HG03575 (cell line): ENCODE results near the gene NPHS1.
"Not testable (repeated sequence)": the region's sequence is repeated elsewhere in the genome, so short reads cannot be mapped to it uniquely, and the experiment has no call there.

Source experiments
- ATAC-seq: cut with Tn5 transposase; IDR thresholded peaks from one replicate; pipeline ENCODE4 v1.9.1; 2021; ENCODE audit not compliant: unreplicated experiment, insufficient number of reproducible peaks, low FRiP score; ENCODE audit errors: extremely low read depth

NPHS1 gene

DNA sequence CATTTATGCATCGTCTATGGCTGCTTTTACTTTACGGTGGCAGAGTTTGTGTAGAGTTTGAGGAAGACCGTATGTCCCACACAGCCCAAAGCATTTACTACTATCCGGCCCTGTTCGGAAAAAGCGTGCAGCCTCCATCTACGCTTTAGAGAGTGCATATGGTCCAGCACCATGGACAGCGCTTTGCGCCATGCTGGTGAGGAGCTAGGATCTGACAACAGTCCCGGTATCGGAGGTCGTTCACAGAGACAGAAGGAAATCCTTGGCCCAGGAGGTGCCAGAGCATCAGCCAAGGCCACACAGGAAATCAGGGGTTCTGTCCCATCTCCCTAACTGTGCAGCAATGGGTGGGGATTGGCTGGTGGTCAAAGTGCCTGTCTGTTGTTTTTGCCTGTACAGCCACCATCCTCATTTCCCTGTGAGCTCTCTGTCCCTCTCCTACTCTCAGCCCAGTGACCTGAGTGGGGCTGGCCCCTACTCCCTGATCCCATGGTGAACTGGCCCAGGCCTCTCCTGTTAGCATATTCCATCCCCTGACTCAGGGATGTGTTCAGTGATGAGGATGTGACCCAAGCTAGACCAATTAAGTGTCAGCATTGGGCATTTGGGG lies 23.5 kb downstream of the NPHS1 start:
- no peak for ATAC-seq

DNA sequence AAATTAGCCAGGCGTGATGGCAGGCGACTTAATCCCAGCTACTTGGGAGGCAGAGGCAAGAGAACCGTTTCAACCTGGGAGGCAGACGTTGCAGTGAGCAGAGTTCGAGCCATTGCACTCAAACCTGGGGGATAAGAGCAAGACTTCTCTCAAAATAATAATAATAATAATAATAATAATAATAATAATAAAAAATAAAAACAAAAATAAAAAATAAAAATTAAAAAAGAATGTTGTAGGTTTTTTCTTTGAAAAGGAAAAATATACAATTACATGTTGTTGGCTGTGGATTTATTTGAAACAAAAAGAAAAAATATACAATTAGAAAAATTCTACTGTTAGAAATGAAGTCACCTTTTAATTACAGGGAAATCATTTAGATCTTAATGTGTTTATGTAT lies 28.2 kb downstream of the NPHS1 start:
- no peak for ATAC-seq

DNA sequence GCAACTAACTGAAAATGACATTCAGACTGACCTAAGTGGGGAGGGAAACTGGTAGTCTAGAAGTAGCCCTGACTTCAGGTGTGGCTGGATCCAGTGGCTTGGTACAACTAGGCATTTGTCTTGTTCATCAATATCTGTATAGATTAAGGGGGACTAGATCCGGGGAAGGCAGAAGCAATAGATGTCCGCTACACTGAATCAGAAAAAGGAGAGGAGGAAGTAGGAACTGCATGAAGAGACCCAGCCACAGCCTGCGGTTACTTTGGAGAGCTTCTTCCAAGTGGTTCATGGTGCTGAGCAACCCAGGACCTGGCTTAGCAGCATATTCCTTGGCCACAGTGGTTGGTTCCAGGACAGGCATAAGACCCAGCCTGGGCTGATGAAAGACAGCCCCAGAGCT lies 29.7 kb downstream of the NPHS1 start:
- no peak for ATAC-seq

DNA sequence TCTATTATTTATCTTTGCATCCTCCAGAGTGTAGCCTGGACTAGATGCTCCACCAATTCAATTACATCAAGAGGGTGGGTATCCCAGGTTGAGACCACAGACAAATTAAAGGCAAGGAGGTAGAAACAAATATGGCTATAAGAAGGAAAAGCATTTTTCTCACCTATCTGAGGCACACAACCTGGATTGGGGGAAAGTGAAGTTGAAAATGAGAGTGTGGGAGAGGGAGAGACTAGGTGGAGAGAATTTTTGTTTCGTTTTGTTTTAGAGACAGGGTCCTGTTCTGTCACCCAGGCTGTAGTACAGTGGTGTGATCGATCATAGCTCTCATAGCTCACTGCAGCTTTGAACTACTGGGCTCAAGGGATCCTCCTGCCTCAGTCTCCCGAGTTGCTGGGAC lies 33.9 kb downstream of the NPHS1 start:
- no peak for ATAC-seq

DNA sequence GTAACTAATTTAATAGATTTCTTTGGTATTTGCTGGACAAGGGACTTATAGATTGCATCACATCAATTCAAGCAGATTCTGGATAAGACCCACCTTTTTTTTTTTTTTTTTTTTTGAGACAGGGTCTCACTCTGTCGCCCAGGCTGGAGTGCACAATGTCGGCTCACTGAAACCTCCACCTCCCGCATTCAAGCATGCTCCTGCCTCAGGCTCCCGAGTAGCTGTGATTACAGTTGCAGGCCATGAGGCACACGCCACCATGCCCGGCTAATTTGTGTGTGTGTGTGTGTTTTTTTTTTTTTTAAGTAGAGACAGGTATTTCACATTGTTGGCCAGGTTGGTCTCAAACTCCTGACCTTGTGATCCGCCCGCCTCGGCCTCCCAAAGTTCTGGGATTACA lies 35.5 kb downstream of the NPHS1 start:
- no peak for ATAC-seq

DNA sequence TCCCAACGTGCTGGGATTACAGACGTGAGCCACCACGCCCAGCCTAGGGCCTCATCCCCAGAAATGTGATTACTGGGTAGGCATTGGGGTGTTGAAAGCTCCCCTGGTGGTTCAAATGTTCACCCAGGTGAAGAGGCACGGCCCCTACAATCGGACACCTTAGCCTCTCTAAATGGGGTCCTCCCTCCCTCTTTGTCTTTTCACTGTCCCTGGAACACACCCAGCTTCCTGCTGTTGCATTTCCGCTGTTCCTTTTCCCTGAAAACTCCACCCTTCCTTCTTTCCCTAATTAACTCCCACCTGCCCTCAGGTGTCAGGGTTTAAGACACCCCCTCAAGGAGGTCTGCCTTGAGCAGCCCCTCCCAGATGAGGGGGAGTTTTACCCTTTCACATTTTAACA lies 36.0 kb downstream of the NPHS1 start:
- ATAC-seq, result no peak

DNA sequence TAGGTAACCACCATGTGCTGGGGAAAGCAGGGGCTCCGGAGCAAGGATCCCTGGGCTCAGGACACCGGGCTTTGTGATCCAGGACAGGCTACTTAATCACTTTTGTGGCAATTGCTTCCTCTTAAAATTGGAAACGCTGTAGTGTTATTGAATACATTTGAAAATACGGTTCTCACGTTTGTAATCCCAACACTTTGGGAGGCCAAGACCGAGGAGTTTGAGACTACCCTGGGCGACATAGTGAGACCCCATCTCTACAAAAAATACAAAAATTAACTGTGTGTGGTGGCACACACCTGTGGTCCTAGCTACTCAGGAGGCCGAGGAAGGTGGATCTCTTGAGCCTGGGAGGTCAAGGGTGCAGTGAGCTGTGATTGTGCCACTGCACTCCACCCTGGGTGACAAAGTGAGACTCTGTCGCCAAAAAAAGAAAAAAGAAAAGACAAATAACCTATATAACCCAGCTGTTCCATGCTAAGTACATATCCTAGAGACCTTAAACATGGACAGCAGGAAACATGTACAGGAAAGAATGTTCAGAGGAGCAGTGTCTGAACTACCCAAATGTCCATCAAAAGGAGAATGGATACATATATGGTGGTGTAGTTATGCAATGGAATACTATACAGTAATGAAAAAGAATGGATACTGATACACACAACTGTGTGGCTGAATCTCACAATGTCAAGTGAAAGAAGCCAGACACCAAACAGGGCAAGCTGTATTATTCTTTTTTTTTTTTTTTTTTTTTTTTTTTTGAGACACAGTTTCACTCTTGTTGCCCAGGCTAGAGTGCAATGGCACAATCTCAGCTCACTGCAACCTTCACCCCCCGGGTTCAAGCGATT lies 39.0 kb downstream of the NPHS1 start:
- no peak for ATAC-seq

DNA sequence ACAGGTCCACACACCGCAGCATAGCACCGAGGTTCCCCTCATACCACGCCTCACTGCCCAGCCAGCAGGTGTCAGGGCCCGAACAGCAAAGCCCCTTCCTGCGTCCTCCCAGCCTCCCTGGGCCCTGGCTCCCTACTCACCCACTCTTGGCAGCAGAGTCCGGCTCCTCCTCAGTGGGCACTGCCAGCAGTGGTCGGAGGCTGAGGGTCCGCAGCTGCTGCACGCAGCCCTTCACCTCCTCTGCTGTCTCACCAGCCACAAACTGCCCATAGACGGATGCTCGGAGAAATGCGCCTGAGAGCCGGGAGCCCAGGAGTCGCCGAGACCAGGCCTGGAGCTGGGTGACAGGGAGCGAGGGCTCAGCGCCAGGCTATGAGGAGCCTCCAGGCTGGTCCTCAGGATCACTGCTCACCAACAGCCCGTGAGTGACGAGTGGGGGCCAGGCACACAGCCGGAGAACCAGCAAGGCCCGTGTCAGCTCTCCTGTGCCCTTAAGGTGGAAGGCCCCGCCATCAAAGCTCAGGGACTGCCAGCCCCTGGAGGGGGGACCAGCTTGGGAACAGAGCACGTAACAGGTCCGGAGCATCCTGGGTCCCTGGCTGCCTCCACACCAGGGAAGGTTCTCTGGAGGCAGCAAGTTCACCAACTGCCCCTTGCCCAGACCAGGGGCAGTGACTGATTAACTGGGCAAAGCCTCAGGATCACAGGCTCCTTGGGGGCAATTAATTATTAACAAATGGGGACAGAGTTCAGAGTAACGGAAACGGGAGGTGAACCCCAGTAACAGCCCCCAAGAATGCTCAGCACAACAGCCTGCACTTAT lies 39.9 kb downstream of the NPHS1 start, which contains the start of gene PRODH2:
PRODH2 (minus strand) TSS at position 626 of the 823 bp plus-strand sequence; CDS start at position 586, 40 bp downstream.
- no peak for ATAC-seq

DNA sequence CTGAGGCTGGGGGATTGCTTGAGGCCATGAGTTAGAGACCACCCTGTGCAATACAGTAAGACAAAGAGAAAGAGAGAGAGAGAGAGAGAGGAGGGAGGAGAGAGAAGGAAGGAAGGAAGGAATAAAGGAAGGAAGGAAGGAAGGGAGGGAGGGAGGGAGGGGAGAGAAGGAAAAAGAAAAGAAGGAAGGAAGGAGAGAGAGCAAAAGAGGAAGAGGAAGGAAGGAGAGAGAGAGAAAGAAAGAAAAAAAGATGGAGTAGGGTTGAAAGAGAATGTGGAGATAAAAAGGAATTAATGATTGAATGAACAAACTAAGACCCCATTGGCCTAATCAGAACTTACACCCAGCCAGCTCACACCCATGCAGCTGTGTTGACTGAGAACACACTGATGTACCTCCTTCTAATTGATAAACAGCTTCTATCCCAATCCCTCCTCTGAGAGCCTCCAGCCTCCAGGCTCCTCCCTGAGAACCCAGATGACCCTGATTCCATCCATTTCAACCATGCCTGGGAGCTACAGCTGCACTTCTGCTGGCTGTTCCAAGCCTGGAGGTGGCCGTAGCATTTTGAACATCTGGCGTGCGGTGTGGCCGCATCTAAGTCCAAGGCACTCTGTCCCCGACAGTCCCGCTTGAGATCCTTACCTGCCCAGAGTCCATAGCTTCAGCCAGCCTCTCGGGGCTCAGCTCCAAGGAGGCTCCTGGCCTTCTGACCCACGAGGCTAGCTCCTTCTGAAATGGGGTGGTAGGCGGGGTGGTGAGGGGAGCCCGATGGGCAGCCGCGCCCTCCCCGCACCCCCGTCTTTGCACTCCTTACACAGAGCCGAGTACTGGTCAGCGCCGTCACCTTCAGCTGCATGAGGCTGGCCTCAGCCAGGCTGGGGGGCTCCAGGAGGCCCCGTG lies 40.7 kb downstream of the NPHS1 start:
- ATAC-seq, result no peak

DNA sequence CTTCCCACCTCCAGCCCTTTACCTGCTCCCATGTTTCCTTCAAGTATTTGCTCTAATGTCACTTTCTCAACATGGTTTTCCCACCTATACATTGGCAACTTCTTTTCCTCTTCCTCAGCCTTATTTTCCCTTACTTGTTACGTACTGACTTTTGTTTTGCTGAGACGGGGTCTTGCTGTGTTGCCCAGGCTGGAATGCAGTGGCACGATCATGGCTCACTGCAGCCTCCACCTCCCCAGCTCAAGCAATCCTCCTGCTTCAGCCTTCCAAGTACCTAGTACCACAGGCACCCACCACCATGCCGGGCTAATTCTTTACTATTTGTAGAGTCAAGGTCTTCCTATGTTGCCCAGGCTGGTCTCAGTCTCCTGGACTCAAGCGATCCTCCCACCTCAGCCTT lies 44.7 kb downstream of the NPHS1 start:
- ATAC-seq, result no peak

DNA sequence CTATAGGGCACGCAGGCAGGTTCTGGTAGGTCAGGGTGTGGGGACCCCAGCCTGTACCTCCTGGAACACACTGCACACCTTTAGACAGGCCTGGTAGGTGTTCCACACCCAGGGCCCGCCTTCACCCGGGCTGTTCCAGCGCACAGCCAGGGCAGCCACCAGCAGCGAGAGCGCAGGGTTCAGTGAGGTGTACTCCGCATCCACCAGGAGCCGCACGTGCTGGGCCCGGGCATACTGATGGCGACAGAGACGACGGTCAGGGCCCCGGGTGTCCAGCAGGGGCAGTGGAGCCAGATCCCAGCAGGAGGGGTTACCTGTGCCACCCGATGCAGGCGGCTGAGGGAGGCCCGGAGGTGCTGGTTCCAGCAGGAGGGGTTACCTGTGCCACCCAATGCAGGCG lies 45.7 kb downstream of the NPHS1 start:
- no peak for ATAC-seq

DNA sequence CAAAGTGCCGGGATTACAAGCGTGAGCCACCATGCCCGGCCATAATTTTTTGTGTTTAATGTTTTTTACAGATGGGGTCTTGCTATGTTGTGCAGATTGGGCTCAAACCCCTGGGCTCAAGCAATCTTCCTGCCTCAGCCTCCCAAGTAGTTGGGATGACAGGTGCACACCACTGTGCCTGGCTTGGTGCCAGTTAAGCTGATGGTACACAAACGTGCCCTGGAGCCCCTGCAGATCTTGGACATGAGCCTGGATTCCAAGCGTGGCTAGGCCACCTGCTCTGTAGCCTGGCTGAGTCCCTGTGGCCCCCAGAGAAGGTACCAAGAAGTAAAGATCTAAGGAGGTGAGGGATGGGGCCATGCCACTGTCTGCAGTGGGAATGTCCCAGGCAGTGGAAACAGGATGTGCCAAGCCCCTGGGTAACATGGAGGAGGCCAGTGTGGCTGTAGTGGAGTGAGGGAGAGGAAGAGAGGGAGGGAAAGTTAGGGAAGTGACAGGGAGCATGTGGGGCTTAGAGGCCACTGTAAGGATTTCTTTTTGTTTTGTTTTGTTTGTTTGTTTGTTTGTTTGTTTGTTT lies 46.7 kb downstream of the NPHS1 start:
- no peak for ATAC-seq

DNA sequence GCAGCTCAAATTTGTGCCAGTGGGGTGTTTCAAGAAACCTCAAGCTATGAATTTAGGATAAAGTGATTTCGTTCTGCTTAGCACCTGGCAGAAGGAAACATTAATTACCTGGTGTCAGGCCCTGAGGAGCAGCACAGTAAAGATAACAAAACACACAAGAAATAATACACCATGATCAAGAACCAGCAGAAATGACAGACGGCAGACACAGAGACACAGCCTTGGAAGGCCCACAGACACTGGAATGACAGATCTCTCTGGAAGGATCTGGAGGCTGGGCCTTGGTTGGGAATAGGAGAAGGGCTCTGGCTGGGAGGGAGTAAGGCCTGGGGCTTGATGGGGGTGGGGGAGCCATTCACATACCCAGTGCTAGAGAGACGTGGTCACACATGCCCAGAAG lies 50.5 kb downstream of the NPHS1 start:
- no peak for ATAC-seq

DNA sequence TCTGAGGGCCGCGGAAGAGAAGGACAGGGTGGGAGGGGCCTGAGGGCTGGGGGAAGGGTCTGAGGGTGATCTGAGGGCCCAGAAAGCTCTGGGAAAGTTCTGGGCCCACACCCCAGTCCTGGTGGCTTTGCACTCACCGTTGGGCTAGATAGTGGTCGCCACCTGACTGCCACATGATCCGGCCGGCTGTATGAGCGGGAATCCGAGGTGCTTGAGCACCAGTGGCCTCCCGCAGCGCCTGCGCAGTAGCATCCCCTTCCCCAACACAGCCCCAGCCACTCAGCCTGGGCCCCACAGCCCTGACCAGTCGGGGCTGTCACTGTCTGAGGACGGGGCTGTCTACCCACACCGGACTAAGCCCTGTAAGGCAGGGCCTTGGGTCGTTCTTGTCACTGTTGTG lies 54.6 kb downstream of the NPHS1 start:
- ATAC-seq, result no peak

DNA sequence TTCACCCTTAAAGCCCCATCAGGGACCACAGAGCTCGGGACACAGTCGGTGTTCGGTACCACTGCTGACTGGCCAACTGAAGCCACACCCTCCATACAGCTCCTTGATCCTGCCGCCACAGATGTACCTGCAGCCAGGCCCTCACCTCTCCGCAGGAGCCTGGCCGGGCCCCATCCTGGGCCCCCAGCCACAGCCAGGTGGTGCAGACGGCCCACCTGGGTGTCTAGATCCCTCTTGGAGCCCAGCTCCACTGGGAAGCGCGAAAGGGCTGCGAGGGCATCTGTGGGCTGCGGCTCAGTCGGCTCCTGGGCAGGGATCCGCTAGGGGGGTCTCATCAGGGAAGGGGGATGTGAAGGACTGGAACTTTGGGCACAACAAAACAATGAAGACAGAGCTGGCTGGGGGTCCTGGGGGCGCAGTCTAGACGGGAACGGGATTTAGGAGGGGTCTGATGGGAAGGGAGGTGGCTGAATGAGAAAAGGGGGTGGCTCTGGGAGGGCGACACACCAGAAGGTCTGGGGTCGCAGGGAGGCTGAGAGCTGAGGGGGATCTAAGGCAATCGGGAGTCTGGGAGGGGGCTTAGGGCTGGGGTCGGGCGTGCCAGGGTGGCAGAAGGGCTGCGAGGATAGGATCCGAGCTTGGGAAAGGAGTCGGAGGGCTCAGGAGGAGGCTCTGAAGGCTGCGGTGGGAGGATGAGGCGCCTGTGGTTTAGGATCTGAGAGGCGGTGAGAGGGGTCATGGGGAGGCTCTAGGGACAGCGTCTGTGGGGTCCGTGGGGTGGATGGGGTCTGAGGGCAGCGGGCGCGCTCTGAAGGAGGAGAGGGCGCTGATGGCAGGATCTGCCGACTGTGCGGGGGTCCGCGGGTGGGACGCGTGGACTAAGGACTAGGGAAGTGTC lies 55.4 kb downstream of the NPHS1 start:
- ATAC-seq, result no peak

DNA sequence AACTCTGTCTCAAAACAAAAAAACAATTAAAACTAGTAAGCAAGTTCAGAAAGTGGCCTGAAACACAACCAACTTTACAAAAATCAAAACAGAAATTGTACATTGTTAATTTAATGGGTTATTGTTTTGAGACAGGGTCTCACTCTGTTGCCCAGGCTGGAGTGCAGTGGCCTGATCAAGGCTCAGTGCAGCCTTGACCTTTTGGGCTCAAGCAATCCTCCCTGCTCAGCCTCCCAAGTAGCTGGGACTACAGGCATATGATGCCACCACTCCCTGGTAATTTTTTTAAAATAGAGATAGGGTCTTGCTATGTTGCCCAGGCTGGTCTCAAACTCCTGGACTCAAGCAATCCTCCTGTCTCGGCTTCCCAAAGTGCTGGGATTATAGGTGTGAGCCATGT lies 56.7 kb downstream of the NPHS1 start:
- ATAC-seq, result not testable (repeated sequence)

DNA sequence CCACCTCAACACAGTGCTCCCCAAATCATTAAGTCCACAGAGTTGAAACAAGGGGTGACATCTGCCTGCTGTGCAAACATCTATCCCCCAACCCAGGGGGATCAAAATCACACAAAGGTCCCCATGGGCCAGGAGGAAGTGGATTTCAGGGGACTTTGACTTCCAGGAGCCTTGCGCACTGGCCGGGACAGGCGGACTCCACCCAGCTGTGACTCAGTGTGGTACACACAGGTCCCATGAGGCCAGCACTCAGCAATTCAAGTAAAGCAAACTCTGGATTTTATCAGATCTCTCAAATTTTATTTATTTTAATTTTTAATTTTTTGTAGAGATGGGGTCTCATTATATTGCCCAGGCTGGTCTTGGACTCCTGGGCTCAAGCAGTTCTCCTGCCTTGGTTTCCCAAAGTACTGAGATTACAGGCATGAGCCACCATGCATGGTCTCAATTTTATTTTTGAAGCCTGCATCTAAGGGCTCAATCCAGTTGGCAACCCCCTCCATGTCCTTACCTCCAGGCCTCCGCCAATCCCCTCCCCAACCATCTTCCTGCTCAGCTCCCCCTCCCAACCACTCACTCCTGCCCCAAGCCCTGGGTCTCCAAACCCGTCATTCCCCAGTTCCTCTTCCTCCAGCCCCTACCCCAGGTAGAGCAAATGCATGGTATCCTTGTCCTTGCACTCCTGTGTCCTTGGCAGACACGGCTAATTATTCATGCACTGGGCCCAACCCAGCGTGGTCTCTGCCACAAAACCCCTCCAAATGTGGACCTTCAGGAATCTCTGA lies 58.7 kb downstream of the NPHS1 start:
- no peak for ATAC-seq
